ENCODE measurements around the gene RAE1. TPM values are rescaled to one million over a fixed set of nuclear protein-coding genes. Genes with fewer than 3 reads are reported as not detected.
A peak's percentile ranks its signal among the peaks of the same experiment; 100 is the strongest.

Gene RAE1
- total and polyA plus RNA-seq, 4 experiments from 2014 or later, result 30.9 to 43.9 (median 32.8) TPM

DNA sequence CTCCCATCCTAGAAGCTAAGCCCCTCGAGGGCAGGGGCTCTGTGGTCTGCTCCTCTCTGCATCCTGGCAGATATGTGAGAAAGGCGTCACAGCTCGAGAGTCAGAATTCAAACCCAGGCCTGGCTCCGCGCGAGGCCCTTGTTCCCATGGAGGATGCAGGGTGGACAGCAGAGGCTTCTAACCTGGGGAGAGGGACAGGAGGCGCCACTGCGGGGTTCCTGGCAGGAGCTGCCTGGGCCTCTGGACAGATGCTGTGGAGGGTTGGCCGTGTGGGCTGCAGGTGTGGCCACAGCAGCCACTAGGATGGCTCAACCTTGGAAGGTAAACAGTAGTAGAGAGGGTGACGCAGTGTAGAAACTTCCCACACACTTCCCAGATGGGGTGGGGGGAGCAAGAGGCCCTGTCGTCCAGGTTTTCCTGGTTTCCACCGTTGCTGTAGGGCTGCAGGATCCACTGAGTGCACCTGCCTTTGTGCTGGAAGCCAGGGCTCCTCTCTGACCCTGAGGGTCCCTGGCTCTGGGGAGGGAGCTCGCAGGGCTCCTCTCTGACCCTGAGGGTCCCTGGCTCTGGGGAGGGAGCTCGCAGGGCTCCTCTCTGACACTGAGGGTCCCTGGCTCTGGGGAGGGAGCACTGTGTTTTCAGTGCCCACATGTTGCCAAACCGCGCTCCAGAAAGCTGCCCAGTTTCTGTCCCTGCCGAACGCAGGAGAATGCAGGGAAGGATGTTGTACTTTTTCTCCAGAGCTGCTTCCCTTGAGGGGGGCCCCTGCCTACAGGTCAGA is 54.4 kb downstream of the RAE1 start:
- H3K27me3 Mint-ChIP-seq, result no peaks in the 10 kb centered on the region
- no peak for DNase-seq
- peaks cover 12 to 50% (median 37%) of the 10 kb centered on the region in 4 donors for H3K4me1 Mint-ChIP-seq
- peaks cover 92% of the 10 kb centered on the region for H3K36me3 ChIP-seq (ENCODE audit: insufficient read depth, low read length)
- H3K9me3 ChIP-seq (ENCODE audit: control insufficient read depth in 1 of 2, low read length in 2 of 2), result no peaks in the 10 kb centered on the region
- POLR2A ChIA-PET (ENCODE audit: partially characterized antibody), result interaction anchor here (1.8 to 5.4 kb wide), 2 partner anchors 7 to 13 kb away, joined by 9 to 26 read pairs; no protein-coding TSS in a partner anchor
- H3K4me3 ChIP-seq (ENCODE audit: low read length in 2 of 2), result no peak overlapping the region
- peaks cover 52% of the 10 kb centered on the region for H3K4me1 ChIP-seq (ENCODE audit: insufficient read depth, low read length)
- no peak overlapping the region for H3K27ac ChIP-seq (ENCODE audit: low read depth, low read length)
- CTCF ChIA-PET (ENCODE audit: partially characterized antibody), result interaction anchor here (0.8 to 1.5 kb wide), 3 partner anchors 13 to 49 kb away, joined by 3 to 4 read pairs (median 3); no protein-coding TSS in a partner anchor
- peak overlapping the region in 6 of 7 donors; percentile 8 to 85 (median 46) for H3K27ac Mint-ChIP-seq
- H3K27me3 ChIP-seq (ENCODE audit: insufficient read depth, low read length), result no peaks in the 10 kb centered on the region
- H3K4me3 Mint-ChIP-seq, result peak overlapping the region in 2 of 8 donors; percentile 15 to 58
- H3K36me3 Mint-ChIP-seq, result peaks cover 41 to 79% of the 10 kb centered on the region in 2 donors
- peaks cover 0 to 11% (median 0%) of the 10 kb centered on the region in 8 donors for H3K9me3 Mint-ChIP-seq
- intact Hi-C loops (cut with micrococcal nuclease), result no loop called here

DNA sequence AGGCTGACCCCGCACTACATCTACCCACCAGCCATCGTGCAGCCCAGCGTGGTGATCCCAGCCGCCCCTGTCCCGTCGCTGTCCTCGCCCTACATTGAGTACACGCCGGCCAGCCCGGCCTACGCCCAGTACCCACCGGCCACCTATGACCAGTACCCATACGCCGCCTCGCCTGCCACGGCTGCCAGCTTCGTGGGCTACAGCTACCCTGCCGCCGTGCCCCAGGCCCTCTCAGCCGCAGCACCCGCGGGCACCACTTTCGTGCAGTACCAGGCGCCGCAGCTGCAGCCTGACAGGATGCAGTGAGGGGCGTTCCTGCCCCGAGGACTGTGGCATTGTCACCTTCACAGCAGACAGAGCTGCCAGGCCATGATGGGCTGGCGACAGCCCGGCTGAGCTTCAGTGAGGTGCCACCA is 56.5 kb downstream of the RAE1 start:
- Histone ChIP-seq H3K27ac (ENCODE audit: low read depth, low read length) (no peak overlapping the region), H3K27me3 (ENCODE audit: insufficient read depth, low read length) (no peaks in the 10 kb centered on the region), H3K36me3 (ENCODE audit: insufficient read depth, low read length) (peaks cover 71% of the 10 kb centered on the region), H3K4me1 (ENCODE audit: insufficient read depth, low read length) (peaks cover 43% of the 10 kb centered on the region), H3K9me3 (ENCODE audit: control insufficient read depth in 1 of 2, low read length in 2 of 2) (no peaks in the 10 kb centered on the region), H3K4me3 (ENCODE audit: low read length in 2 of 2) (no peak overlapping the region)
- Mint-ChIP-seq H3K36me3 (peaks cover 27 to 65% of the 10 kb centered on the region in 2 donors), H3K27ac (peak overlapping the region in 5 of 7 donors; percentile 30 to 89 (median 85)), H3K9me3 (peaks cover 0 to 7% (median 0%) of the 10 kb centered on the region in 8 donors), H3K27me3 (no peaks in the 10 kb centered on the region), H3K4me3 (peak overlapping the region in 2 of 8 donors; percentile 20 to 47), H3K4me1 (peaks cover 8 to 37% (median 27%) of the 10 kb centered on the region in 4 donors)
- POLR2A ChIA-PET (ENCODE audit: partially characterized antibody), result interaction anchor here (1.1 to 5.4 kb wide), 2 partner anchors 9 to 28 kb away, joined by 3 to 26 read pairs; no protein-coding TSS in a partner anchor
- CTCF ChIA-PET (ENCODE audit: partially characterized antibody), result no interaction called here
- DNase-seq, result no peak
- intact Hi-C loops (cut with micrococcal nuclease), result no loop called here

DNA sequence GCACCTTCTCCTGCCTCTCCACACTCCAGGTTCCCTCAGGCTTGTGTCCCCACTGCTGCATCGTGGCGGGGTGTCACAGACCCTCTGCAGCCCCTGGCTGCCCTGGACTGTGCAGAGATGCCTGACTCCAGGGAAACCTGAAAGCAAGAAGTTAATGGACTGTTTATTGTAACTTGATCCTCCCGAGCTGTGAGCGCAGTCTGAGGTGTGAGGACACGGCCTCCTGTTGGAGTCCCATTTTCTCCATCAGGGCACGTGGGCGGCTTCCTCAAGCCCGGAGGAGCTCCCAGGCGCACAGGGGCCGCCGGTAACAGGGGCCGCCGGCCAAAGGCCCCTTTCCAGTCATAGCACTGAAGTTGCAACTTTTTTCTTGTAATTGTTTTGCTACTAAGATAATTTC is 57.1 kb downstream of the RAE1 start:
- Mint-ChIP-seq H3K27ac (peak overlapping the region in 5 of 7 donors; percentile 25 to 89 (median 85)), H3K36me3 (peaks cover 21 to 60% of the 10 kb centered on the region in 2 donors), H3K27me3 (no peaks in the 10 kb centered on the region), H3K4me3 (no peak overlapping the region), H3K9me3 (peaks cover 0 to 6% (median 0%) of the 10 kb centered on the region in 8 donors), H3K4me1 (peaks cover 9 to 32% (median 22%) of the 10 kb centered on the region in 4 donors)
- ChIA-PET CTCF (ENCODE audit: partially characterized antibody) (interaction anchor here (1.5 kb wide), 1 partner anchor 8 kb away, joined by 3 read pairs; no protein-coding TSS in a partner anchor), POLR2A (ENCODE audit: partially characterized antibody) (interaction anchor here (1.1 to 5.4 kb wide), 3 partner anchors 9 to 27 kb away, joined by 3 to 26 read pairs (median 11); no protein-coding TSS in a partner anchor)
- no peak for DNase-seq
- Histone ChIP-seq H3K36me3 (ENCODE audit: insufficient read depth, low read length) (peaks cover 65% of the 10 kb centered on the region), H3K4me3 (ENCODE audit: low read length in 2 of 2) (no peak overlapping the region), H3K9me3 (ENCODE audit: control insufficient read depth in 1 of 2, low read length in 2 of 2) (no peaks in the 10 kb centered on the region), H3K27me3 (ENCODE audit: insufficient read depth, low read length) (no peaks in the 10 kb centered on the region), H3K4me1 (ENCODE audit: insufficient read depth, low read length) (peaks cover 42% of the 10 kb centered on the region), H3K27ac (ENCODE audit: low read depth, low read length) (no peak overlapping the region)
- intact Hi-C loops (cut with micrococcal nuclease), result no loop called here

DNA sequence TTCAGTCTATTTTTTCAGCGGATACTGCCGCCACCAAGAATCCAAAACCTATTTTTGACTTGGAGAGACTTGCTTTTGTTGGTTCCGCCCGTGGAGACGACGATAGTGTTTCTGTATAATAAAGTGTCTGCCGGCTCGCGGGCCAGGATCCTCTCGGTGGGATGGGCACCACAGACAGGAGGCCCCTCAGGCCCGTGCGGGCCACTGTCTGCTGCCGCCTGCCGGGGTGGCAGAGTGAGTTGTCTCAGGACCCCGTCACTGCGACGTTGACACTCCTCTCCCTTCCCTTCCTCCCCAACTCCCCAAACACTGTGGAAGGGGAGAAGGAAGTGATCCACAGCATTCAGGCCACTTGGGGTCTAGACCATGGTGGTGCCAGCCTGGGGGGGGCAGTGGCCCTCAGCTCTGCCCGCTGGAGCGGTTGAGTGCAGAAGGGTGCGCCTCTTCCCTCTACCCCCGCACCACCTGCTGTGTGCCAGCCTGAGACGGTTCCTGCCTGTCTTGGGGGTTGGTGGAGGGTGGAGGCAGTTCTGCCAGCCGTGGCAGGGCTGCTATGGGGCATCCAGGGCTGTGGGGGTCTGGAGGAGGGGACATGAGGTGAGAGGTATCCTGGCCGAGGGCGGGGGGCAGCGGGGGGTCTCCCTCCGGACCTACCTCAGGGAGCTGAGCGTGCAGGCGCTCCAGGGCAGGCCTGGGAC is 57.6 kb downstream of the RAE1 start:
- ChIA-PET POLR2A (ENCODE audit: partially characterized antibody) (interaction anchor here (0.8 to 5.4 kb wide), 4 partner anchors 10 to 25 kb away, joined by 3 to 26 read pairs (median 7); partner anchors contain the start of gene RBM38), CTCF (ENCODE audit: partially characterized antibody) (interaction anchor here (1.1 to 1.5 kb wide), 3 partner anchors 9 to 25 kb away, joined by 3 to 4 read pairs (median 3); no protein-coding TSS in a partner anchor)
- Histone ChIP-seq H3K4me3 (ENCODE audit: low read length in 2 of 2) (no peak overlapping the region), H3K4me1 (ENCODE audit: insufficient read depth, low read length) (peaks cover 36% of the 10 kb centered on the region), H3K36me3 (ENCODE audit: insufficient read depth, low read length) (peaks cover 61% of the 10 kb centered on the region), H3K9me3 (ENCODE audit: control insufficient read depth in 1 of 2, low read length in 2 of 2) (no peaks in the 10 kb centered on the region), H3K27ac (ENCODE audit: low read depth, low read length) (no peak overlapping the region), H3K27me3 (ENCODE audit: insufficient read depth, low read length) (no peaks in the 10 kb centered on the region)
- Mint-ChIP-seq H3K4me1 (peaks cover 9 to 28% (median 19%) of the 10 kb centered on the region in 4 donors), H3K4me3 (no peak overlapping the region), H3K9me3 (peaks cover 0 to 6% (median 0%) of the 10 kb centered on the region in 8 donors), H3K27ac (peak overlapping the region in 2 of 7 donors; percentile 29 to 85), H3K27me3 (no peaks in the 10 kb centered on the region), H3K36me3 (peaks cover 17 to 55% of the 10 kb centered on the region in 2 donors)
- intact Hi-C loops (cut with micrococcal nuclease), result no loop called here
- DNase-seq, result no peak

DNA sequence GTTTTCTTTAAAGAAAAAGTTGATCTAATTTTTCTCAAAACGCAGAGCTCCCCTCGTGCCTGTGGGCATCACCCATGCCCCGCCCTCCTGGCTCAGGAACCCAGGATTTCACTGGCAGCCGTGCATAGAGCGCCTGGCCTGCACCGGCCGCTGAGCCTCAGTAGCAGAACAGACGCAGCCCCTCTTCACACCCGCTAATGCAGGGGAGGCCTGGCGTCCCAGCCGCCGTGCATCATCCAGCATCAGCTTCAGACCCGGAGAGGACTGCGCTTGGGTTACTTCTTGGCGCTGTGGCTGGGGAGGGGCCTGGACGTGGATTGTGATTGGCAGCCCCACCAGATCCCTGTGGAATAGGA is 58.2 kb downstream of the RAE1 start:
- no peaks in the 10 kb centered on the region for H3K27me3 ChIP-seq (ENCODE audit: insufficient read depth, low read length)
- intact Hi-C loops (cut with micrococcal nuclease), result no loop called here
- peaks cover 55% of the 10 kb centered on the region for H3K36me3 ChIP-seq (ENCODE audit: insufficient read depth, low read length)
- no peak overlapping the region for H3K4me3 ChIP-seq (ENCODE audit: low read length in 2 of 2)
- ChIA-PET CTCF (ENCODE audit: partially characterized antibody) (interaction anchor here (1.1 to 1.5 kb wide), 3 partner anchors 9 to 26 kb away, joined by 3 to 4 read pairs (median 3); no protein-coding TSS in a partner anchor), POLR2A (ENCODE audit: partially characterized antibody) (interaction anchor here (0.8 to 5.4 kb wide), 4 partner anchors 11 to 24 kb away, joined by 3 to 26 read pairs (median 7); partner anchors contain the start of gene RBM38)
- no peak overlapping the region for H3K27ac ChIP-seq (ENCODE audit: low read depth, low read length)
- H3K4me3 Mint-ChIP-seq, result no peak overlapping the region
- no peaks in the 10 kb centered on the region for H3K9me3 ChIP-seq (ENCODE audit: control insufficient read depth in 1 of 2, low read length in 2 of 2)
- H3K27me3 Mint-ChIP-seq, result no peaks in the 10 kb centered on the region
- peaks cover 14 to 50% of the 10 kb centered on the region in 2 donors for H3K36me3 Mint-ChIP-seq
- H3K4me1 Mint-ChIP-seq, result peaks cover 9 to 22% (median 16%) of the 10 kb centered on the region in 4 donors
- H3K4me1 ChIP-seq (ENCODE audit: insufficient read depth, low read length), result peaks cover 30% of the 10 kb centered on the region
- H3K9me3 Mint-ChIP-seq, result peaks cover 0 to 6% (median 0%) of the 10 kb centered on the region in 8 donors
- peak overlapping the region in 2 of 7 donors; percentile 84 to 85 for H3K27ac Mint-ChIP-seq
- no peak for DNase-seq

DNA sequence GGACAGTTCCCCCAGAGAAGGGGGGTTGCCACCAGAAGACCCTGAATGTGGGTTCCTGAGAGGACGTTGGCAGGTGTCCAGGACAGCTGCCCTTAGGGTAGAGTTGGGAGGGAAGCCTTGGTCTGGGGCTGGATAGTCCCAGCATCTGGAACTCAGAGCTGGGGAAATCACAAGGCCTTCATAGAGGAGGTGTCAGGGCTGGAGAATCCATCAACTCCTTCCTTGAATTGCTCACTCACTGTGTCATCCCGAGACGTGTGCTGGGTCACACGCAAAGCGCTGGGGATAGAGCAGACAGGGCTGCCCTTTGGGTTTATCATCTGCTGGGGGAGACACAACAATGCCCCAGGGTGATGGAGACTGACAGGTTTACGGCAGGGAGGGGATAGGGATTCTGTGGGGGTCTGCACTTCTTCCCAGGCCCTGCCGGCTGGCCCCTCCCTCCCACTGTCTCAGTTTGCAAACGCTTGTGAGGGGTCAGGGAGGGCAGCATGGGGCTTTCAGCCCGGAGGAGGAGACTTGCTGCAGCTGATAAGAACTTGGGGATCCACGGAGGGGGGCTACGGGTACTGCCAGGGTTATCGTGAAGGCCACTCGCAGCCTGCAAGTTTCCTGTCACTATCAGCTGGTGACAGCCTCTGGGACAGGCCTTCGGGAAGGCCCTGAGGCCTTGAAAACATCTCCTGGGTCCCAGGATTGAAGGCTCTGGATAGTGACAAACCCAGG is 58.8 kb downstream of the RAE1 start:
- Mint-ChIP-seq H3K4me3 (peak overlapping the region in 1 of 8 donors; percentile 39), H3K36me3 (peaks cover 14 to 50% of the 10 kb centered on the region in 2 donors), H3K27ac (peak overlapping the region in 5 of 7 donors; percentile 29 to 90 (median 84)), H3K4me1 (peaks cover 9 to 22% (median 16%) of the 10 kb centered on the region in 4 donors), H3K27me3 (no peaks in the 10 kb centered on the region), H3K9me3 (peaks cover 0 to 6% (median 0%) of the 10 kb centered on the region in 8 donors)
- H3K36me3 ChIP-seq (ENCODE audit: insufficient read depth, low read length), result peaks cover 50% of the 10 kb centered on the region
- CTCF ChIA-PET (ENCODE audit: partially characterized antibody), result interaction anchor here (1.1 to 1.5 kb wide), 3 partner anchors 10 to 26 kb away, joined by 3 to 4 read pairs (median 3); no protein-coding TSS in a partner anchor
- H3K9me3 ChIP-seq (ENCODE audit: control insufficient read depth in 1 of 2, low read length in 2 of 2), result no peaks in the 10 kb centered on the region
- peak in 1 of 5 donors; percentile 27 for DNase-seq
- no peak overlapping the region for H3K27ac ChIP-seq (ENCODE audit: low read depth, low read length)
- no peak overlapping the region for H3K4me3 ChIP-seq (ENCODE audit: low read length in 2 of 2)
- POLR2A ChIA-PET (ENCODE audit: partially characterized antibody), result interaction anchor here (0.6 to 5.4 kb wide), 6 partner anchors 8 to 24 kb away, joined by 3 to 26 read pairs (median 3); partner anchors contain the start of gene RBM38
- intact Hi-C loops (cut with micrococcal nuclease), result no loop called here
- no peaks in the 10 kb centered on the region for H3K27me3 ChIP-seq (ENCODE audit: insufficient read depth, low read length)
- peaks cover 25% of the 10 kb centered on the region for H3K4me1 ChIP-seq (ENCODE audit: insufficient read depth, low read length)

Data from CD4-positive, alpha-beta memory T cell (primary cell).